Measurements from ENCODE around the gene CNOT6. TPM values are rescaled to one million over a fixed set of nuclear protein-coding genes. Genes with fewer than 3 reads are reported as not detected.

Gene CNOT6
- total RNA-seq, 6 donors from 2014 or later = 9.7 to 27.8 (median 18.2) TPM

GRCh38 chr5:180625791-180626660 is 131.8 kb downstream of the CNOT6 start:
- H3K9me3 ChIP-seq = no peaks in the 10 kb centered on the region
- peaks cover 0 to 18% (median 0%) of the 10 kb centered on the region in 4 donors for H3K36me3 ChIP-seq
- TF ChIP-seq POLR2A (IDR thresholded peaks at IDR 0.05) (no peak), POLR2AphosphoS5 (IDR thresholded peaks at IDR 0.05) (no peak), CTCF (IDR thresholded peaks at IDR 0.05) (no peak), EP300 (IDR thresholded peaks at IDR 0.05) (no peak)
- H3K4me3 ChIP-seq = no peak overlapping the region
- H3K27me3 ChIP-seq = no peaks in the 10 kb centered on the region
- WGBS, 2 donors = 85 to 88% methylated on average over 8 to 25 of the region's 25 CpGs
- ATAC-seq (ENCODE audit: low FRiP score in 2 of 2) = no peak
- peak in 1 of 2 donors; percentile 76 for DNase-seq
- H3K4me1 ChIP-seq = peaks cover 9 to 17% (median 12%) of the 10 kb centered on the region in 4 donors
- peak overlapping the region in 1 of 4 donors; percentile 67 for H3K27ac ChIP-seq

GRCh38 chr5:180626661-180627385 is 132.6 kb downstream of the CNOT6 start:
- DNase-seq = peak in 1 of 2 donors; percentile 56
- Histone ChIP-seq H3K36me3 (peaks cover 0 to 18% (median 0%) of the 10 kb centered on the region in 4 donors), H3K27me3 (no peaks in the 10 kb centered on the region), H3K4me1 (peaks cover 9 to 19% (median 13%) of the 10 kb centered on the region in 4 donors), H3K4me3 (no peak overlapping the region), H3K9me3 (no peaks in the 10 kb centered on the region), H3K27ac (peak overlapping the region in 2 of 4 donors; percentile 67)
- TF ChIP-seq POLR2AphosphoS5 (IDR thresholded peaks at IDR 0.05) (no peak), POLR2A (IDR thresholded peaks at IDR 0.05) (no peak), EP300 (IDR thresholded peaks at IDR 0.05) (no peak), CTCF (IDR thresholded peaks at IDR 0.05) (no peak)
- 79 to 89% methylated on average over 8 to 14 of the region's 15 CpGs for WGBS, 2 donors
- ATAC-seq (ENCODE audit: low FRiP score in 2 of 2) = no peak

GRCh38 chr5:180627386-180628120 is 133.4 kb downstream of the CNOT6 start:
- peaks cover 0 to 18% (median 0%) of the 10 kb centered on the region in 4 donors for H3K36me3 ChIP-seq
- 71 to 81% methylated on average over 7 to 12 of the region's 12 CpGs for WGBS, 2 donors
- DNase-seq = no peak
- H3K4me1 ChIP-seq = peaks cover 11 to 25% (median 18%) of the 10 kb centered on the region in 4 donors
- TF ChIP-seq CTCF (IDR thresholded peaks at IDR 0.05) (no peak), POLR2A (IDR thresholded peaks at IDR 0.05) (no peak), EP300 (IDR thresholded peaks at IDR 0.05) (no peak), POLR2AphosphoS5 (IDR thresholded peaks at IDR 0.05) (no peak)
- H3K4me3 ChIP-seq = no peak overlapping the region
- no peak for ATAC-seq (ENCODE audit: low FRiP score in 2 of 2)
- no peaks in the 10 kb centered on the region for H3K27me3 ChIP-seq
- H3K27ac ChIP-seq = peak overlapping the region in 2 of 4 donors; percentile 67
- no peaks in the 10 kb centered on the region for H3K9me3 ChIP-seq

Small RNA genes within 50 kb of the gene (small RNA-seq; reads per million reads assigned to genes)
- 0 reads per million in 4 donors for gene RNU6-525P

Other genes with a start within 250 kb of the CNOT6 start
- gene MAPK9, start 202.3 kb upstream of the CNOT6 start, total RNA-seq = 10 to 100 TPM; 20.8 to 58.5 (median 33.4) TPM
- gene GFPT2, start 141.0 kb upstream of the CNOT6 start, total RNA-seq = 10 to 100 TPM in 4 of 6 donors, 1 to 10 TPM in 2; 6.8 to 35.4 (median 18.0) TPM
- gene SCGB3A1, start 97.1 kb downstream of the CNOT6 start, total RNA-seq = 100 to 1,000 TPM; 232 to 940 (median 596) TPM
- 10 to 100 TPM; 11.7 to 34.0 (median 21.2) TPM for gene FLT4, start 155.2 kb downstream of the CNOT6 start, total RNA-seq
- not detected for gene OR2Y1, start 245.7 kb downstream of the CNOT6 start, total RNA-seq

All from upper lobe of left lung (tissue), 6 donors.